Parathyroid adenoma (tissue), 2 donors: ENCODE measurements around the gene RPL13A.

Experiments
- H2AFZ ChIP-seq: fragments of 300-600 bp; sonication (generic); one replicate; pipeline ENCODE4 v1.7.0; 2017; ENCODE audit warnings: antibody characterized with exemption, mild to moderate bottlenecking
- H3K27ac ChIP-seq: fragments of 300-600 bp; sonication (generic); one replicate; pipeline ENCODE4 v1.7.0; 2017
- H3K27me3 ChIP-seq: fragments of 300-600 bp; sonication (generic); one replicate; pipeline ENCODE4 v1.7.0; 2017; ENCODE audit warnings: low read length; ENCODE audit not compliant: control insufficient read depth, insufficient read depth
- H3K36me3 ChIP-seq: fragments of 300-600 bp; sonication (generic); one replicate; pipeline ENCODE4 v1.7.0; 2017; ENCODE audit warnings: low read length; ENCODE audit not compliant: control insufficient read depth, insufficient read depth
- H3K4me1 ChIP-seq: fragments of 300-600 bp; sonication (generic); one replicate; pipeline ENCODE4 v1.7.0; 2017; ENCODE audit warnings: control low read depth
- H3K4me2 ChIP-seq: fragments of 300-600 bp; sonication (generic); one replicate; pipeline ENCODE4 v1.7.0; 2017; ENCODE audit warnings: low read length
- H3K4me3 ChIP-seq: fragments of 300-600 bp; sonication (generic); one replicate; pipeline ENCODE4 v1.7.0; 2017; ENCODE audit warnings: low read depth, low read length
- H3K79me2 ChIP-seq: fragments of 300-600 bp; sonication (generic); one replicate; pipeline ENCODE4 v1.7.0; 2017; ENCODE audit warnings: control low read depth
- H3K9ac ChIP-seq: fragments of 300-600 bp; sonication (generic); one replicate; pipeline ENCODE4 v1.7.0; 2017; ENCODE audit warnings: mild to moderate bottlenecking
- H3K9me3 ChIP-seq: fragments of 300-600 bp; sonication (generic); one replicate; pipeline ENCODE4 v1.7.0; 2017; ENCODE audit warnings: low read length; ENCODE audit not compliant: control insufficient read depth
- CTCF ChIP-seq: fragments of 300-600 bp; sonication (generic); IDR thresholded peaks from one replicate; pipeline ENCODE4 v1.7.0; 2017; ENCODE audit warnings: antibody characterized with exemption, mild to moderate bottlenecking
- donor health status: primary hyperparathyroidism.

The RPL13A gene

GRCh38 chr19:49473868-49474541 is 13.4 kb upstream of the RPL13A start, which contains the start of gene FLT3LG:
Gene FLT3LG, plus strand, starts transcription at chr19:49474215. Its CDS starts 425 bp downstream, at chr19:49474640.
- Histone ChIP-seq H3K27ac (peak within 1 kb of the TSS; percentile 42), H3K9me3 (no peaks in the 10 kb centered on the region), H3K4me2 (peak within 1 kb of the TSS; percentile 99), H3K27me3 (no peaks in the 10 kb centered on the region), H3K36me3 (no peaks in the 10 kb centered on the region), H3K9ac (peak within 1 kb of the TSS; percentile 25), H2AFZ (peak within 1 kb of the TSS; percentile 79), H3K4me1 (peaks cover 4% of the 10 kb centered on the region), H3K4me3 (peak within 1 kb of the TSS; percentile 99), H3K79me2 (no peaks in the 10 kb centered on the region)
- peak; percentile 99 for TF ChIP-seq CTCF

GRCh38 chr19:49474542-49474924 is 12.9 kb upstream of the RPL13A start:
- Histone ChIP-seq H3K4me2 (peak overlapping the region; percentile 99), H3K27me3 (no peaks in the 10 kb centered on the region), H3K4me1 (peaks cover 4% of the 10 kb centered on the region), H3K9ac (no peak overlapping the region), H2AFZ (peak overlapping the region; percentile 79), H3K27ac (peak overlapping the region; percentile 42), H3K79me2 (no peaks in the 10 kb centered on the region), H3K36me3 (no peaks in the 10 kb centered on the region), H3K9me3 (no peaks in the 10 kb centered on the region), H3K4me3 (peak overlapping the region; percentile 99)
- TF ChIP-seq CTCF, result no peak

GRCh38 chr19:49475191-49475917 is 12.1 kb upstream of the RPL13A start:
- Histone ChIP-seq H3K27ac (no peak overlapping the region), H3K27me3 (no peaks in the 10 kb centered on the region), H3K36me3 (no peaks in the 10 kb centered on the region), H3K9ac (no peak overlapping the region), H3K4me3 (no peak overlapping the region), H3K4me1 (peaks cover 4% of the 10 kb centered on the region), H3K79me2 (no peaks in the 10 kb centered on the region), H3K4me2 (no peak overlapping the region), H2AFZ (no peak overlapping the region), H3K9me3 (no peaks in the 10 kb centered on the region)
- TF ChIP-seq CTCF, result no peak

- H2AFZ ChIP-seq, result no peak overlapping the region
- H3K4me1 ChIP-seq, result peaks cover 4% of the 10 kb centered on the region
- H3K27ac ChIP-seq, result no peak overlapping the region
- H3K9me3 ChIP-seq, result no peaks in the 10 kb centered on the region
- no peaks in the 10 kb centered on the region for H3K36me3 ChIP-seq
- no peak overlapping the region for H3K4me3 ChIP-seq
- H3K79me2 ChIP-seq, result no peaks in the 10 kb centered on the region
- no peaks in the 10 kb centered on the region for H3K27me3 ChIP-seq
- no peak for TF ChIP-seq CTCF
- H3K4me2 ChIP-seq, result no peak overlapping the region
- H3K9ac ChIP-seq, result no peak overlapping the region
Measured at GRCh38 chr19:49475995-49476880, 11.2 kb upstream of the RPL13A start.
